ENCODE measurements around the gene ABITRAM.
"Not testable (repeated sequence)": the region's sequence is repeated elsewhere in the genome, so short reads cannot be mapped to it uniquely, and the experiment has no call there.

The ABITRAM gene

DNA sequence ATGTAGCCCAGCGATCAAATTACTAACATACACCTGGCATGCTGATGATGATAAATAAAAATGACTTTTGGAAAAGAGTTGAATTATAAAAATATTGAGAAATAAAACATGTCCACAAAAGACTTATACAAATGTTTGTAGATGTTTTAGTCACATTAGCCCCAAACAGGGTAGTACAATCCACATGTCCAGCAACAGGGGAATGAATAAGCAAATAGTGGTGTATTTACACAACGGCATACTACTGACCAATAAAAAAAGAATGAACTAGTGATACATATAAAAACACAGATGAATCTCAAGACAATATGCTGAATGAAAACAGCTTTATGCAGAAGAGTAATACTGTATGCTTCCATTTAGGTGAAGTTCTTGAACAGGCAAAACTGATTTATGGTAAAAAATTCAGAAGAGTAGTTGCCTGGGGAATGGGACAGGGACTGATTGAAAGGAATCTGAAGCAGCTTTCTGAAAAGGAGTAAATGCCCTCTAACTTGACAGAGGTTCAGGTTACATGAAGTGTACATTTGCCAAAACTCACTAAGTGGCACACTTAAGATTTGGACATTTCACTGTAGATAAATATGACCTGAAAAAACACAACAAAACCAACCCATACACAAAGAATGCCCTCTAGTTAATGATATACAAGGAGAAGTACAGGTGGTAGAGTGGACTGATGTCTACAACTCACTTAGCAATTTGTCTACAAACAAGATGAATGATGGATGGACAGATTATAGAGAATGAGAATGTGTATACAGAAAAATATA, 36.7 kb upstream of the ABITRAM start:
- Histone ChIP-seq H3K9me3 (ENCODE audit: control insufficient read depth, insufficient read depth, low read depth, low read length) (no peaks in the 10 kb centered on the region), H3K36me3 (ENCODE audit: control insufficient read depth in 2 of 2, insufficient read depth in 1 of 2, low read length in 2 of 2) (peaks cover 23 to 98% of the 10 kb centered on the region in 2 experiments), H3K4me3 (ENCODE audit: low read depth, low read length) (no peak overlapping the region), H3K4me1 (ENCODE audit: control insufficient read depth, insufficient read depth, low read length) (no peaks in the 10 kb centered on the region), H3K27ac (ENCODE audit: extremely low read depth, low read depth, low read length) (no peak overlapping the region)
- no peak for TF ChIP-seq MEIS1 (CRISPR knock-in tag; IDR thresholded peaks at IDR 0.05; ENCODE audit: borderline replicate concordance)
- no peak for TF ChIP-seq YY1 (tag by site-specific recombination; IDR thresholded peaks at IDR 0.05)
- no peak for TF ChIP-seq BCL6B (tag by site-specific recombination; IDR thresholded peaks at IDR 0.05)
- TF ChIP-seq ZBTB48 (tag by site-specific recombination; IDR thresholded peaks at IDR 0.05), result no peak
- no peak for TF ChIP-seq ZNF837 (tag by site-specific recombination; IDR thresholded peaks at IDR 0.05)
- no peak for TF ChIP-seq ZNF514 (tag by site-specific recombination; IDR thresholded peaks at IDR 0.05)
- no peak for TF ChIP-seq ZNF624 (tag by site-specific recombination; IDR thresholded peaks at IDR 0.05)
- TF ChIP-seq ZNF747 (tag by site-specific recombination; IDR thresholded peaks at IDR 0.05), result no peak
- TF ChIP-seq, protein P1, sequence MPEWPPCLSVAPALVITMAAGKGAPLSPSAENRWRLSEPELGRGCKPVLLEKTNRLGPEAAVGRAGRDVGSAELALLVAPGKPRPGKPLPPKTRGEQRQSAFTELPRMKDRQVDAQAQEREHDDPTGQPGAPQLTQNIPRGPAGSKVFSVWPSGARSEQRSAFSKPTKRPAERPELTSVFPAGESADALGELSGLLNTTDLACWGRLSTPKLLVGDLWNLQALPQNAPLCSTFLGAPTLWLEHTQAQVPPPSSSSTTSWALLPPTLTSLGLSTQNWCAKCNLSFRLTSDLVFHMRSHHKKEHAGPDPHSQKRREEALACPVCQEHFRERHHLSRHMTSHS (tag by site-specific recombination; IDR thresholded peaks at IDR 0.05), result no peak
- TF ChIP-seq ZNF529 (tag by site-specific recombination; IDR thresholded peaks at IDR 0.05; ENCODE audit: insufficient replicate concordance), result no peak
- TF ChIP-seq SALL2 (tag by site-specific recombination; IDR thresholded peaks at IDR 0.05; ENCODE audit: borderline replicate concordance), result no peak
- TF ChIP-seq ZFP69B (tag by site-specific recombination; IDR thresholded peaks at IDR 0.05), result no peak
- TF ChIP-seq GLI2 (tag by site-specific recombination; IDR thresholded peaks at IDR 0.05; ENCODE audit: borderline replicate concordance, low read depth), result no peak
- no peak for TF ChIP-seq PRDM10 (tag by site-specific recombination; IDR thresholded peaks at IDR 0.05)
- TF ChIP-seq SETDB1 (IDR thresholded peaks at IDR 0.05; ENCODE audit: insufficient read length, low read length), result no peak
- TF ChIP-seq PRDM2 (tag by site-specific recombination; IDR thresholded peaks at IDR 0.05; ENCODE audit: borderline replicate concordance), result no peak
- ChIA-PET CTCF (interaction anchor here (0.8 kb wide), 1 partner anchor 1398 kb away, joined by 4 read pairs; no protein-coding TSS in a partner anchor), POLR2A (interaction anchor here (0.5 kb wide), 1 partner anchor 77 kb away, joined by 3 read pairs; no protein-coding TSS in a partner anchor)

DNA sequence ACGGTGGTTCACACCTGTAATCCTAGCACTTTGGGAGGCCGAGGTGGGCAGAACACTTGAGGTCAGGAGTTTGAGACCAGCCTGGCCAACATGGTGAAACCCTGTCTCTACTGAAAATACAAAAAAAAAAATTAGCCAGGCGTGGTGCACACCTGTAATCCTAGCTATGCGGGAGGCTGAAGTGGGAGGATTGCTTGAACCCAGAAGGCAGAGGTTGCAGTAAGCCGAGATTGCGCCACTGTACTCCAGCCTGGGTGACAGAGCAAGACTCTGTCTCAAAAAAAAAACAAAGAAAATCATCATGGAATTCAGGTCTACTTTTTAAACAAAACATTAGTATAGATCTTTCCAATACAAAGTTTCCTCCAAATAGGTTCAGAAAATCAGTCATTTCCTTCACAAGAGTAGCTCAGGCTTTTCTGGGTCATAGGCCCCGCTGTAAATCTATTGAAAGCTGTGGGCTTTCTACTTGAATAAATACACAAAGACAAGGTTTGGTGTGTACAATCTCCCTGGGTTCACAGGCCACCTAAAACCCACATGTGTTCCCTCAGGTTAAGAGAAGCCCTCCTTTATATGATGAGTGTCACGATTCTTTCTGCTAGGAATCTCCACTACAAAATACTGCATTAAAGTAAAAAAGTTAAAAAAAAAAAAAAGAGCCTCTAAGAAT, 35.0 kb upstream of the ABITRAM start:
- CTCF ChIA-PET, result interaction anchor here (0.6 to 1.5 kb wide), 8 partner anchors 10 to 1477 kb away, joined by 3 to 5 read pairs (median 3); no protein-coding TSS in a partner anchor
- H3K27ac ChIP-seq (ENCODE audit: extremely low read depth, low read depth, low read length); H3K4me3 ChIP-seq (ENCODE audit: low read depth, low read length); H3K4me1 ChIP-seq (ENCODE audit: control insufficient read depth, insufficient read depth, low read length); POLR2A ChIA-PET; H3K9me3 ChIP-seq (ENCODE audit: control insufficient read depth, insufficient read depth, low read depth, low read length): not testable (repeated sequence)
- peaks cover 29 to 99% of the 10 kb centered on the region in 2 experiments for H3K36me3 ChIP-seq (ENCODE audit: control insufficient read depth in 2 of 2, insufficient read depth in 1 of 2, low read length in 2 of 2)

All from HEK293 (cell line).